ENCODE data around the gene DEDD. TPM values are rescaled to one million over a fixed set of nuclear protein-coding genes. Genes with fewer than 3 reads are reported as not detected.

Gene DEDD
- total and polyA plus RNA-seq, 2 of the 13 experiments (the other 11 are each of a cell fraction or from before 2014, with no cell fraction given) = 12.6 to 27.8 TPM

DNA sequence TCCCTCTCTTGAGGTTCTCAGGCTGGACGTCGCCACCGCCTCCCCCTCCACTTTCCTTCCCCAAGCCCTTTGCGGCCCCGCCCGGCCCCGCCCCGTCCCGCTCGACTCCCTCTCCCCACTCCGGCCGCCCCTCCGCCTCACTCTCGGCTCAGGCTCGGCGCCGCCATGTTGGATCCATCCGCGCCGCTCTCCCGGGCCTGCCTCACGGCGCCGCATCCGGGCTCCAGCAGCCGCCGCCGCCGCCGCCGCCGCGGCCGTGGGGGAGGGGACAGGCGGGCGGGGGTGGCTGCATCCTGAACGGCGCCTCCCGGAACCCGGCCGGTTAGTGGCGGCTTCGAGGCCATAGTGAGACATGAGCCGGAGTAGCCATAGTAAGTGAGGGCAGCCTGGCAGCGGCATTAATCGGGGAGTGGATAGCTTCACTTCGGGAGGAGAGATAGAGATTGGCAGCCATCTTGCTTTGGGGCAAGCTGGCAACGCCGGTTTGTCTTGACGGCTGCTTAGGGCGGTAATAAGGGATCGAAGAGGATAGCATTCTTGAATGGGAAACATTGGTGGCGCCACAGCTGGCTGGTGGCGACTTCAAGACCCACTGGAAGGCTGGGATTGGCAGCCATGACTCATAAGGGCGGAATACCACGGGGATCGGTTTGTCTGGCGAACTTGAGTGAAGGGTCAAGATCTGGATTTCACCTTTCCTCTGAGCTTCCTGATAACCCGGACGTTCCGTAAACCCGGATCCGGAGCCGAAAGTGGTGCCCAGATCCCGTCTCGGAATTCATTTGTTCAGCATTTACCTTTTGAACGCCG is at the start of gene DEDD (continued):
- TF ChIP-seq, protein P1, sequence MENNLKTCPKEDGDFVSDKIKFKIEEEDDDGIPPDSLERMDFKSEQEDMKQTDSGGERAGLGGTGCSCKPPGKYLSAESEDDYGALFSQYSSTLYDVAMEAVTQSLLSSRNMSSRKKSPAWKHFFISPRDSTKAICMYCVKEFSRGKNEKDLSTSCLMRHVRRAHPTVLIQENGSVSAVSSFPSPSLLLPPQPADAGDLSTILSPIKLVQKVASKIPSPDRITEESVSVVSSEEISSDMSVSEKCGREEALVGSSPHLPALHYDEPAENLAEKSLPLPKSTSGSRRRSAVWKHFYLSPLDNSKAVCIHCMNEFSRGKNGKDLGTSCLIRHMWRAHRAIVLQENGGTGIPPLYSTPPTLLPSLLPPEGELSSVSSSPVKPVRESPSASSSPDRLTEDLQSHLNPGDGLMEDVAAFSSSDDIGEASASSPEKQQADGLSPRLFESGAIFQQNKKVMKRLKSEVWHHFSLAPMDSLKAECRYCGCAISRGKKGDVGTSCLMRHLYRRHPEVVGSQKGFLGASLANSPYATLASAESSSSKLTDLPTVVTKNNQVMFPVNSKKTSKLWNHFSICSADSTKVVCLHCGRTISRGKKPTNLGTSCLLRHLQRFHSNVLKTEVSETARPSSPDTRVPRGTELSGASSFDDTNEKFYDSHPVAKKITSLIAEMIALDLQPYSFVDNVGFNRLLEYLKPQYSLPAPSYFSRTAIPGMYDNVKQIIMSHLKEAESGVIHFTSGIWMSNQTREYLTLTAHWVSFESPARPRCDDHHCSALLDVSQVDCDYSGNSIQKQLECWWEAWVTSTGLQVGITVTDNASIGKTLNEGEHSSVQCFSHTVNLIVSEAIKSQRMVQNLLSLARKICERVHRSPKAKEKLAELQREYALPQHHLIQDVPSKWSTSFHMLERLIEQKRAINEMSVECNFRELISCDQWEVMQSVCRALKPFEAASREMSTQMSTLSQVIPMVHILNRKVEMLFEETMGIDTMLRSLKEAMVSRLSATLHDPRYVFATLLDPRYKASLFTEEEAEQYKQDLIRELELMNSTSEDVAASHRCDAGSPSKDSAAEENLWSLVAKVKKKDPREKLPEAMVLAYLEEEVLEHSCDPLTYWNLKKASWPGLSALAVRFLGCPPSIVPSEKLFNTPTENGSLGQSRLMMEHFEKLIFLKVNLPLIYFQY (CRISPR knock-in tag; IDR thresholded peaks at IDR 0.05; ENCODE audit: borderline replicate concordance) = no peak
- TF ChIP-seq, protein P2, sequence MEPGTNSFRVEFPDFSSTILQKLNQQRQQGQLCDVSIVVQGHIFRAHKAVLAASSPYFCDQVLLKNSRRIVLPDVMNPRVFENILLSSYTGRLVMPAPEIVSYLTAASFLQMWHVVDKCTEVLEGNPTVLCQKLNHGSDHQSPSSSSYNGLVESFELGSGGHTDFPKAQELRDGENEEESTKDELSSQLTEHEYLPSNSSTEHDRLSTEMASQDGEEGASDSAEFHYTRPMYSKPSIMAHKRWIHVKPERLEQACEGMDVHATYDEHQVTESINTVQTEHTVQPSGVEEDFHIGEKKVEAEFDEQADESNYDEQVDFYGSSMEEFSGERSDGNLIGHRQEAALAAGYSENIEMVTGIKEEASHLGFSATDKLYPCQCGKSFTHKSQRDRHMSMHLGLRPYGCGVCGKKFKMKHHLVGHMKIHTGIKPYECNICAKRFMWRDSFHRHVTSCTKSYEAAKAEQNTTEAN (CRISPR knock-in tag; conservative IDR thresholded peaks at IDR 0.05) = 0 out of 2 replicates have a peak, but pooled peaks have one; percentile 23
- TF ChIP-seq POLR2AphosphoS2 (IDR thresholded peaks at IDR 0.05; ENCODE audit: low read depth, low read length) (no peak), ATRX (CRISPR knock-in tag; IDR thresholded peaks at IDR 0.05; ENCODE audit: borderline replicate concordance) (no peak), RCOR2 (CRISPR knock-in tag; IDR thresholded peaks at IDR 0.05) (no peak), ZSCAN9 (CRISPR knock-in tag; IDR thresholded peaks at IDR 0.05; ENCODE audit: borderline replicate concordance) (no peak), FOXO1 (CRISPR knock-in tag; IDR thresholded peaks at IDR 0.05) (no peak), ZNF781 (CRISPR knock-in tag; IDR thresholded peaks at IDR 0.05; ENCODE audit: borderline replicate concordance, not compliant biosample characterization) (no peak), ZNF557 (CRISPR knock-in tag; IDR thresholded peaks at IDR 0.05) (no peak), ZKSCAN8 (CRISPR knock-in tag; IDR thresholded peaks at IDR 0.05; ENCODE audit: borderline replicate concordance) (no peak), ZNF747 (CRISPR knock-in tag; IDR thresholded peaks at IDR 0.05; ENCODE audit: borderline replicate concordance) (no peak)
- TF ChIP-seq, protein P3, sequence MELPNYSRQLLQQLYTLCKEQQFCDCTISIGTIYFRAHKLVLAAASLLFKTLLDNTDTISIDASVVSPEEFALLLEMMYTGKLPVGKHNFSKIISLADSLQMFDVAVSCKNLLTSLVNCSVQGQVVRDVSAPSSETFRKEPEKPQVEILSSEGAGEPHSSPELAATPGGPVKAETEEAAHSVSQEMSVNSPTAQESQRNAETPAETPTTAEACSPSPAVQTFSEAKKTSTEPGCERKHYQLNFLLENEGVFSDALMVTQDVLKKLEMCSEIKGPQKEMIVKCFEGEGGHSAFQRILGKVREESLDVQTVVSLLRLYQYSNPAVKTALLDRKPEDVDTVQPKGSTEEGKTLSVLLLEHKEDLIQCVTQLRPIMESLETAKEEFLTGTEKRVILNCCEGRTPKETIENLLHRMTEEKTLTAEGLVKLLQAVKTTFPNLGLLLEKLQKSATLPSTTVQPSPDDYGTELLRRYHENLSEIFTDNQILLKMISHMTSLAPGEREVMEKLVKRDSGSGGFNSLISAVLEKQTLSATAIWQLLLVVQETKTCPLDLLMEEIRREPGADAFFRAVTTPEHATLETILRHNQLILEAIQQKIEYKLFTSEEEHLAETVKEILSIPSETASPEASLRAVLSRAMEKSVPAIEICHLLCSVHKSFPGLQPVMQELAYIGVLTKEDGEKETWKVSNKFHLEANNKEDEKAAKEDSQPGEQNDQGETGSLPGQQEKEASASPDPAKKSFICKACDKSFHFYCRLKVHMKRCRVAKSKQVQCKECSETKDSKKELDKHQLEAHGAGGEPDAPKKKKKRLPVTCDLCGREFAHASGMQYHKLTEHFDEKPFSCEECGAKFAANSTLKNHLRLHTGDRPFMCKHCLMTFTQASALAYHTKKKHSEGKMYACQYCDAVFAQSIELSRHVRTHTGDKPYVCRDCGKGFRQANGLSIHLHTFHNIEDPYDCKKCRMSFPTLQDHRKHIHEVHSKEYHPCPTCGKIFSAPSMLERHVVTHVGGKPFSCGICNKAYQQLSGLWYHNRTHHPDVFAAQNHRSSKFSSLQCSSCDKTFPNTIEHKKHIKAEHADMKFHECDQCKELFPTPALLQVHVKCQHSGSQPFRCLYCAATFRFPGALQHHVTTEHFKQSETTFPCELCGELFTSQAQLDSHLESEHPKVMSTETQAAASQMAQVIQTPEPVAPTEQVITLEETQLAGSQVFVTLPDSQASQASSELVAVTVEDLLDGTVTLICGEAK (IDR thresholded peaks at IDR 0.05) = no peak
- TF ChIP-seq, protein P3 (CRISPR knock-in tag; IDR thresholded peaks at IDR 0.05) = no peak; the same call in 1 of the 2 replicates
- TF ChIP-seq, protein P4, sequence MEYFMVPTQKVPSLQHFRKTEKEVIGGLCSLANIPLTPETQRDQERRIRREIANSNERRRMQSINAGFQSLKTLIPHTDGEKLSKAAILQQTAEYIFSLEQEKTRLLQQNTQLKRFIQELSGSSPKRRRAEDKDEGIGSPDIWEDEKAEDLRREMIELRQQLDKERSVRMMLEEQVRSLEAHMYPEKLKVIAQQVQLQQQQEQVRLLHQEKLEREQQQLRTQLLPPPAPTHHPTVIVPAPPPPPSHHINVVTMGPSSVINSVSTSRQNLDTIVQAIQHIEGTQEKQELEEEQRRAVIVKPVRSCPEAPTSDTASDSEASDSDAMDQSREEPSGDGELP (IDR thresholded peaks at IDR 0.05; ENCODE audit: borderline replicate concordance, low read depth) = peak; percentile 69; the same call in 1 of the 2 replicates

Measured in HepG2 (cell line).